AG04450 (cell line): Measurements from ENCODE around the gene VIL1. TPM values are rescaled to one million over a fixed set of nuclear protein-coding genes. Genes with fewer than 3 reads are reported as not detected.

Source experiments
- CTCF ChIA-PET: fragments of 300-600, 350-600 bp; formaldehyde crosslinking; extraction: SDS; loops from one replicate; lab custom pipeline; 2022; ENCODE audit warnings: antibody characterized with exemption, inconsistent platforms; lab: Charles Lee
- POLR2A ChIA-PET: fragments of 350-600 bp; formaldehyde crosslinking; extraction: SDS; loops from one replicate; lab custom pipeline; 2021; ENCODE audit warnings: antibody characterized with exemption, inconsistent platforms; lab: Yijun Ruan, JAX
- DNase-seq: peaks from one replicate; pipeline ENCODE4 v3.0.0-alpha.2; 2011; ENCODE audit warnings: low read depth, low spot score
- H3K27ac ChIP-seq: one replicate; pipeline ENCODE4 v1.5.1; 2012; ENCODE audit warnings: low read depth, low read length, control low read depth
- H3K27me3 ChIP-seq: one replicate; pipeline ENCODE4 v1.6.0; 2012; ENCODE audit warnings: low read length; ENCODE audit not compliant: control insufficient read depth, insufficient read depth
- H3K4me3 ChIP-seq: 2 replicates; pipeline ENCODE4 v1.5.1; 2011; ENCODE audit warnings: mild to moderate bottlenecking, low read depth, low read length, control low read depth
- H3K9me3 ChIP-seq: 2 replicates; pipeline ENCODE4 v1.5.1; 2012; ENCODE audit warnings: low read length; ENCODE audit not compliant: control insufficient read depth, insufficient read depth
- polyA plus RNA-seq: library from polyadenylated mRNA; depleted of rRNA; stranded (reverse); fragments of >200 nt; gene quantifications from 2 replicates; pipeline ENCODE4 v1.2.3, GENCODE V29; 2011
- TF ChIP-seq, protein P1 (sequence below): IDR thresholded peaks from 2 replicates; pipeline ENCODE4 v1.5.1; 2011; ENCODE audit warnings: low read depth, low read length, control low read depth, inconsistent platforms

The VIL1 gene
- polyA plus RNA-seq, 1 experiment, result not detected

DNA sequence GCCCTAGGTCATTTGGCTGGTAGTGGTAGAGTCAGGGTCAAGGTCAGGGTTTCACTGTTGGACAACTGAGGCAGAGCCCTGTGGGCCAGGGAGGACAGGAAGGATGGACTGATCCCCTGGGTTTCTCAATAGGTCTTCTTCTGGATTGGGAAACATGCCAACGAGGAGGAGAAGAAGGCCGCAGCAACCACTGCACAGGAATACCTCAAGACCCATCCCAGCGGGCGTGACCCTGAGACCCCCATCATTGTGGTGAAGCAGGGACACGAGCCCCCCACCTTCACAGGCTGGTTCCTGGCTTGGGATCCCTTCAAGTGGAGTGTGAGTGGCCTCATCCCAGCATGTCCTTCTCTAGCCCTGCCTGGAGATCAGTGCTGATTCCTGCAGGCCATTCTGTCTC lies 18.1 kb downstream of the VIL1 start:
- TF ChIP-seq, protein P1, sequence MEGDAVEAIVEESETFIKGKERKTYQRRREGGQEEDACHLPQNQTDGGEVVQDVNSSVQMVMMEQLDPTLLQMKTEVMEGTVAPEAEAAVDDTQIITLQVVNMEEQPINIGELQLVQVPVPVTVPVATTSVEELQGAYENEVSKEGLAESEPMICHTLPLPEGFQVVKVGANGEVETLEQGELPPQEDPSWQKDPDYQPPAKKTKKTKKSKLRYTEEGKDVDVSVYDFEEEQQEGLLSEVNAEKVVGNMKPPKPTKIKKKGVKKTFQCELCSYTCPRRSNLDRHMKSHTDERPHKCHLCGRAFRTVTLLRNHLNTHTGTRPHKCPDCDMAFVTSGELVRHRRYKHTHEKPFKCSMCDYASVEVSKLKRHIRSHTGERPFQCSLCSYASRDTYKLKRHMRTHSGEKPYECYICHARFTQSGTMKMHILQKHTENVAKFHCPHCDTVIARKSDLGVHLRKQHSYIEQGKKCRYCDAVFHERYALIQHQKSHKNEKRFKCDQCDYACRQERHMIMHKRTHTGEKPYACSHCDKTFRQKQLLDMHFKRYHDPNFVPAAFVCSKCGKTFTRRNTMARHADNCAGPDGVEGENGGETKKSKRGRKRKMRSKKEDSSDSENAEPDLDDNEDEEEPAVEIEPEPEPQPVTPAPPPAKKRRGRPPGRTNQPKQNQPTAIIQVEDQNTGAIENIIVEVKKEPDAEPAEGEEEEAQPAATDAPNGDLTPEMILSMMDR, result no peak
- DNase-seq, result no peak
- Histone ChIP-seq H3K27me3 (peaks cover 12% of the 10 kb centered on the region), H3K4me3 (no peak overlapping the region), H3K27ac (no peak overlapping the region), H3K9me3 (no peaks in the 10 kb centered on the region)
- ChIA-PET CTCF (no interaction called here), POLR2A (no interaction called here)

- POLR2A ChIA-PET, result no interaction called here
- DNase-seq, result no peak
Observed at GRCh38 chr2:218437969-218438368, 19.0 kb downstream of the VIL1 start.

GRCh38 chr2:218438596-218438995 lies 19.7 kb downstream of the VIL1 start:
- peaks cover 3% of the 10 kb centered on the region for H3K27me3 ChIP-seq
- TF ChIP-seq, protein P1, result no peak
- DNase-seq, result no peak
- H3K9me3 ChIP-seq, result no peaks in the 10 kb centered on the region
- no peak overlapping the region for H3K27ac ChIP-seq
- CTCF ChIA-PET, result interaction anchor here (0.7 kb wide), 1 partner anchor 221 kb away, joined by 6 read pairs; the partner anchor contains the start of genes BCS1L and ZNF142
- H3K4me3 ChIP-seq, result no peak overlapping the region
- POLR2A ChIA-PET, result interaction anchor here (1.1 kb wide), 1 partner anchor 11 kb away, joined by 11 read pairs; no protein-coding TSS in a partner anchor

More at GRCh38 chr2:218437969-218438368, 19.0 kb downstream of the VIL1 start:
- TF ChIP-seq, protein P1, result no peak
- no peak overlapping the region for H3K27ac ChIP-seq
- H3K27me3 ChIP-seq, result peaks cover 3% of the 10 kb centered on the region
- no peak overlapping the region for H3K4me3 ChIP-seq
- H3K9me3 ChIP-seq, result no peaks in the 10 kb centered on the region
- CTCF ChIA-PET, result no interaction called here

- Histone ChIP-seq H3K4me3 (no peak overlapping the region), H3K9me3 (no peaks in the 10 kb centered on the region), H3K27ac (no peak overlapping the region), H3K27me3 (no peaks in the 10 kb centered on the region)
- CTCF ChIA-PET, result no interaction called here
- TF ChIP-seq, protein P1, result no peak
- no peak for DNase-seq
- POLR2A ChIA-PET, result interaction anchor here (0.7 kb wide), 1 partner anchor 41 kb away, joined by 3 read pairs; no protein-coding TSS in a partner anchor
Observed at GRCh38 chr2:218444692-218445357, 25.9 kb downstream of the VIL1 start.

DNA sequence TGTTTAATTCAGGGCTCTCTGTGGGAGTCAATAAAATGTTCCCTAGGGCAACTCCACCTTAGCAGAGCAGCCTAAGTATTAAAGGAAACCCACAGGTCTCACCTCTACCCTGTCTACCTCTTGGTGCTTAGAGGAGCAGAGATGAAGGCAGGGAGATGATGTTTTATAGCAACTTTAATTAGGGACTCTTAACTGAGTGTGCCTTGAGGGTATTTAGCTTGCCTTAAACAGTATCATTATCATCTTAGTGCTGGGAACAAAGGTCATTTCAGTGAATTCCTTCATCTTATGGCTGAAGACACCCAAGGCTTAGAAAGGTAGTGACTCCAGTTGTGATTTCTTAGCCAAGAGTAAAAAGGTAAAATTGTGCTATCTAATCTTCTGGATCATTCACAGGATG lies 26.7 kb downstream of the VIL1 start:
- TF ChIP-seq, protein P1, result no peak
- Histone ChIP-seq H3K9me3 (no peaks in the 10 kb centered on the region), H3K27me3 (no peaks in the 10 kb centered on the region), H3K4me3 (no peak overlapping the region), H3K27ac (no peak overlapping the region)
- ChIA-PET CTCF (interaction anchor here (2.0 kb wide), 1 partner anchor 21 kb away, joined by 5 read pairs; no protein-coding TSS in a partner anchor), POLR2A (no interaction called here)
- DNase-seq, result no peak
